Keratinocyte (primary cell): Measurements from ENCODE around the gene RAB3IL1. TPM values are rescaled to one million over a fixed set of nuclear protein-coding genes. Genes with fewer than 3 reads are reported as not detected.
A peak's percentile ranks its signal among the peaks of the same experiment; 100 is the strongest.

Experiments used
- DNase-seq: peaks from one replicate; pipeline ENCODE4 v3.0.0-alpha.2; 2011; ENCODE audit warnings: low read depth, missing footprints, low spot score
- FAIRE-seq: peaks from 2 replicates; lab custom pipeline; 2011; peaks lifted over from hg19 to GRCh38; lab: Jason Lieb, UNC
- H2AFZ ChIP-seq: 2 replicates; pipeline ENCODE4 v1.6.0; 2012; ENCODE audit warnings: low read length, control low read depth, inconsistent platforms; ENCODE audit not compliant: control insufficient read depth
- H3K27ac ChIP-seq: 2 replicates; pipeline ENCODE4 v1.5.1; 2011; ENCODE audit warnings: low read length; ENCODE audit not compliant: control insufficient read depth, insufficient read depth
- H3K27me3 ChIP-seq: 3 replicates; pipeline ENCODE4 v1.6.0; 2011; ENCODE audit warnings: low read length; ENCODE audit not compliant: control insufficient read depth, insufficient read depth; ENCODE audit errors: extremely low read depth
- H3K36me3 ChIP-seq, 2 experiments: 2 replicates in 1 of 2; 3 replicates in 1 of 2; pipeline ENCODE4 v1.5.1; 2011; ENCODE audit warnings: low read length in 2 of 2, mild to moderate bottlenecking in 1 of 2; ENCODE audit not compliant: control insufficient read depth in 2 of 2, insufficient read depth in 2 of 2; ENCODE audit errors: extremely low read depth in 1 of 2
- H3K4me1 ChIP-seq: 3 replicates; pipeline ENCODE4 v1.5.1; 2011; ENCODE audit warnings: low read length; ENCODE audit not compliant: control insufficient read depth, insufficient read depth; ENCODE audit errors: extremely low read depth
- H3K4me2 ChIP-seq: 3 replicates; pipeline ENCODE4 v1.6.0; 2011; ENCODE audit warnings: low read depth, low read length; ENCODE audit not compliant: control insufficient read depth, insufficient read depth; ENCODE audit errors: extremely low read depth
- H3K4me3 ChIP-seq, 3 experiments: fragments of 200-600 bp in 1 of 3; sonication (generic) in 1 of 3; 2 replicates in 2 of 3; 3 replicates in 1 of 3; pipeline ENCODE4 v1.5.1; 2011 to 2016; ENCODE audit warnings: low read length in 3 of 3, mild to moderate bottlenecking in 3 of 3, control low read depth in 2 of 3, inconsistent platforms in 1 of 3, low read depth in 1 of 3, mixed read lengths in 1 of 3, mixed run types in 1 of 3, moderate library complexity in 1 of 3; ENCODE audit not compliant: control insufficient read depth in 2 of 3, insufficient read depth in 2 of 3; ENCODE audit errors: extremely low read depth in 1 of 3
- H3K79me2 ChIP-seq: 2 replicates; pipeline ENCODE4 v1.6.0; 2012; ENCODE audit warnings: low read length; ENCODE audit not compliant: control insufficient read depth, insufficient read depth
- H3K9ac ChIP-seq: 3 replicates; pipeline ENCODE4 v1.6.0; 2011; ENCODE audit warnings: low read length; ENCODE audit not compliant: control insufficient read depth, insufficient read depth; ENCODE audit errors: extremely low read depth
- H3K9me1 ChIP-seq: 3 replicates; pipeline ENCODE4 v1.6.0; 2011; ENCODE audit warnings: low read length; ENCODE audit not compliant: control insufficient read depth, insufficient read depth; ENCODE audit errors: extremely low read depth
- H3K9me3 ChIP-seq: 2 replicates; pipeline ENCODE4 v1.5.1; 2012; ENCODE audit warnings: low read depth, low read length; ENCODE audit not compliant: control insufficient read depth
- H4K20me1 ChIP-seq: 3 replicates; pipeline ENCODE4 v1.6.0; 2011; ENCODE audit warnings: low read length; ENCODE audit not compliant: control insufficient read depth, insufficient read depth; ENCODE audit errors: extremely low read depth
- CTCF ChIP-seq, 3 experiments: IDR thresholded peaks in 1 of 3; conservative IDR thresholded peaks in 1 of 3; optimal IDR thresholded peaks in 1 of 3; 2 replicates in 2 of 3; 3 replicates in 1 of 3; pipeline versions ENCODE3 to v1.5.1; 2011; ENCODE audit warnings: low read length in 3 of 3, mild to moderate bottlenecking in 3 of 3, moderate library complexity in 2 of 3, control low read depth in 1 of 3, inconsistent platforms in 1 of 3; ENCODE audit not compliant: insufficient read depth in 2 of 3; ENCODE audit errors: extremely low read depth in 1 of 3
- EZH2 ChIP-seq: IDR thresholded peaks from one replicate; pipeline ENCODE4 v1.6.1; 2012; ENCODE audit warnings: inconsistent platforms, mild to moderate bottlenecking, low read length, moderate library complexity
- dilution Hi-C: fragments of 300-500 bp; cut with MboI; formaldehyde crosslinking; loops from one replicate; pipeline ENCODE4 v1.7.0; 2020; ENCODE audit warnings: low sequenced_read_pairs; ENCODE audit not compliant: extremely low pct_ligation_motif_present
- polyA plus RNA-seq, 5 experiments: library from polyadenylated mRNA; depleted of rRNA in 3 of 5; stranded (reverse) in 3 of 5; stranded (forward) in 1 of 5; unstranded in 1 of 5; fragments of >200 nt; gene quantifications; 1 replicate in 1 of 5; 2 replicates in 3 of 5; 3 replicates in 1 of 5; pipeline versions ENCODE4 v1.2.1 to v1.2.3, GENCODE V29; 2011 to 2012; ENCODE audit warnings: missing spikeins in 2 of 5, low read depth in 1 of 5, low replicate concordance in 1 of 5

The RAB3IL1 gene
- polyA plus RNA-seq, 1 donor (not counting 4 experiments of a cell fraction or from before 2014, with no cell fraction given) = 0.31 TPM

- no peak overlapping the region for H3K9ac ChIP-seq
- no peak overlapping the region for H3K4me2 ChIP-seq
- dilution Hi-C loops = no loop called here
- TF ChIP-seq EZH2 = no peak
- TF ChIP-seq CTCF (optimal IDR thresholded peaks at IDR 0.05 in 1 of 3, IDR thresholded peaks at IDR 0.05 in 1 of 3, conservative IDR thresholded peaks at IDR 0.05 in 1 of 3; ENCODE audit: extremely low read depth in 1 of 3, insufficient read depth in 2 of 3, low read length in 3 of 3) = no peak
- FAIRE-seq (no peak), DNase-seq (no peak)
- no peaks in the 10 kb centered on the region for H3K9me1 ChIP-seq
- H3K27me3 ChIP-seq = no peaks in the 10 kb centered on the region
- no peaks in the 10 kb centered on the region for H3K9me3 ChIP-seq
- no peaks in the 10 kb centered on the region for H3K79me2 ChIP-seq
- no peak overlapping the region for H3K4me3 ChIP-seq
- H3K4me1 ChIP-seq = no peaks in the 10 kb centered on the region
- no peak overlapping the region for H3K27ac ChIP-seq
- no peaks in the 10 kb centered on the region for H4K20me1 ChIP-seq
- H2AFZ ChIP-seq = no peak overlapping the region
- no peaks in the 10 kb centered on the region for H3K36me3 ChIP-seq
These were observed 19.2 kb downstream of the RAB3IL1 start for GRCh38 chr11:61898247-61898582.

GRCh38 chr11:61897387-61898246, 19.7 kb downstream of the RAB3IL1 start:
- no peak for DNase-seq

More at GRCh38 chr11:61897387-61898246, 19.7 kb downstream of the RAB3IL1 start:
- dilution Hi-C loops = no loop called here
- peaks cover 4% of the 10 kb centered on the region for H3K27me3 ChIP-seq
- H3K79me2 ChIP-seq = no peaks in the 10 kb centered on the region
- no peak overlapping the region for H3K4me3 ChIP-seq
- TF ChIP-seq EZH2 (no peak), CTCF (optimal IDR thresholded peaks at IDR 0.05 in 1 of 3, IDR thresholded peaks at IDR 0.05 in 1 of 3, conservative IDR thresholded peaks at IDR 0.05 in 1 of 3; ENCODE audit: extremely low read depth in 1 of 3, insufficient read depth in 2 of 3, low read length in 3 of 3) (peak; percentile 79 to 93 (median 92))
- no peak overlapping the region for H3K9ac ChIP-seq
- no peak overlapping the region for H2AFZ ChIP-seq
- no peak overlapping the region for H3K4me2 ChIP-seq
- H3K4me1 ChIP-seq = no peaks in the 10 kb centered on the region
- H4K20me1 ChIP-seq = no peaks in the 10 kb centered on the region
- no peaks in the 10 kb centered on the region for H3K9me3 ChIP-seq
- no peaks in the 10 kb centered on the region for H3K9me1 ChIP-seq
- no peak overlapping the region for H3K27ac ChIP-seq
- FAIRE-seq = no peak
- no peaks in the 10 kb centered on the region for H3K36me3 ChIP-seq
